Measurements from ENCODE around the gene DGKD.

The DGKD gene

DNA sequence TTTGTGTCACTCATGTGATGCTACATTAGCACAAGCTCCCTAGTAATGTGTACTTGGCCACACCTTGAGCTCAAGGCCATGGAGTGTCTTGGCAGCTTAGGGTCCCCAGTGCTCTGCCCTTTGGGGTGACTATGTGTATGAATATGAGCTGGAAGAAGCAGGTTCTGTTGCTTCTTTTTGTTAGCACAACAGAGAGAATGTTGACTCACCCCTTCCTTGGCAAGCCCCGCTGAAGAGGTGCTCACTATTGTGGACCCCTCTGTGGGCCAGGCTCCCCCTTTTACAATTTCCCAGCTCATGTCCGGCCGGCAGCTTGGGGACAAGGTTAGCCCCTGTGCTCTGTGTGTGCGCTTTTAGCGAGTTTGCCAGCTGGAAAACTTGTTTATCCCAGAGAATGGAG is 48.1 kb downstream of the DGKD start:
- DNase-seq (ENCODE audit: insufficient read length, low spot score) (no peak), FAIRE-seq (no peak)
- TF ChIP-seq POLR2AphosphoS5 (IDR thresholded peaks at IDR 0.05; ENCODE audit: low read depth, low read length), result no peak
- TF ChIP-seq POLR2A (IDR thresholded peaks at IDR 0.05; ENCODE audit: low read depth, low read length), result no peak
- TF ChIP-seq TAF1 (IDR thresholded peaks at IDR 0.05; ENCODE audit: low read depth, low read length), result no peak
- no peak for TF ChIP-seq PAX5 (IDR thresholded peaks at IDR 0.05; ENCODE audit: insufficient read depth, low read length, severe bottlenecking)
- no peak for TF ChIP-seq POU2F2 (IDR thresholded peaks at IDR 0.05; ENCODE audit: low read depth, low read length)
- no peak for TF ChIP-seq SPI1 (IDR thresholded peaks at IDR 0.05; ENCODE audit: low read depth, low read length)

DNA sequence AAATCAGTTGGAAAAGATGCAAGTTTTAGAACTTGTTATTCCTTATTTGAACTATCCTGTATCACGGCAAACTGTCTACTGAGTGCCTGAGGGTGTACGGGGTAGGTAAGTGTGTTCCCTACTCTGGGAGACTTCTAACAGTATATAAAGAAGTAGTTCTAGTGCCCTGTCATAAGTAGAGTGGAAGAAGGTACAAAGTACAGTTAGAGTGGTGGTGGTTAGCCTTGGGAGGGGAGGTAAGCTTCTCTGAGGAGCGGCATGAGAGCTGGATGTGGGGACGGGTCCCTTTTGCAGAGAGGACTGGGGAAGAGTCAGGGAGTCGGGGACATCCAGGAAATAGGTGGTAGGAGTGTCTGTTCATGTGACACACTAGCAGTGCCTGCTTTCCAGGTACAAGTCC is 48.5 kb downstream of the DGKD start:
- no peak for DNase-seq (ENCODE audit: insufficient read length, low spot score)
- no peak for FAIRE-seq
- TF ChIP-seq PAX5 (IDR thresholded peaks at IDR 0.05; ENCODE audit: insufficient read depth, low read length, severe bottlenecking), result no peak
- TF ChIP-seq POU2F2 (IDR thresholded peaks at IDR 0.05; ENCODE audit: low read depth, low read length), result no peak
- no peak for TF ChIP-seq SPI1 (IDR thresholded peaks at IDR 0.05; ENCODE audit: low read depth, low read length)
- no peak for TF ChIP-seq POLR2A (IDR thresholded peaks at IDR 0.05; ENCODE audit: low read depth, low read length)
- no peak for TF ChIP-seq TAF1 (IDR thresholded peaks at IDR 0.05; ENCODE audit: low read depth, low read length)
- TF ChIP-seq POLR2AphosphoS5 (IDR thresholded peaks at IDR 0.05; ENCODE audit: low read depth, low read length), result no peak

DNA sequence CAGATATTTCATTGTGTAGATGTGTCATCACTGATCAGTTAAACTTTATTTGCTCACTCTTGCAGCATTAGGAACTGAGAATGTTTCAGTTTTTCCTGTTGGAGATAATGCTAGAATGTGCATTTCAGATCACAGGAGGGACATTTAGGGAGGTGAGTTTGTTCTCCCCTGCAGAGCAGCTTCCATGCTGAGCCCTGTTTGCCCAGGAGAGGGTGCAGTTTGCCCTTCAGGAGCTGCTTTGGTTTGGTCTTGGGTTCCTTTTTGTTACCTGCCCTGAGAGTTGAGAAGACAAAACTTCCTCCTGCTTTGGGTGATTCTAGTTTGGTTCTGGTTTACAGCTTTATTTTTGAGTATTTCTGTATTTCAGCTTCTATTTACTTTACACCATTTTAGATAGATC is 49.9 kb downstream of the DGKD start:
- FAIRE-seq (peak; percentile 62), DNase-seq (ENCODE audit: insufficient read length, low spot score) (no peak)
- TF ChIP-seq TAF1 (IDR thresholded peaks at IDR 0.05; ENCODE audit: low read depth, low read length) (no peak), POU2F2 (IDR thresholded peaks at IDR 0.05; ENCODE audit: low read depth, low read length) (no peak)

DNA sequence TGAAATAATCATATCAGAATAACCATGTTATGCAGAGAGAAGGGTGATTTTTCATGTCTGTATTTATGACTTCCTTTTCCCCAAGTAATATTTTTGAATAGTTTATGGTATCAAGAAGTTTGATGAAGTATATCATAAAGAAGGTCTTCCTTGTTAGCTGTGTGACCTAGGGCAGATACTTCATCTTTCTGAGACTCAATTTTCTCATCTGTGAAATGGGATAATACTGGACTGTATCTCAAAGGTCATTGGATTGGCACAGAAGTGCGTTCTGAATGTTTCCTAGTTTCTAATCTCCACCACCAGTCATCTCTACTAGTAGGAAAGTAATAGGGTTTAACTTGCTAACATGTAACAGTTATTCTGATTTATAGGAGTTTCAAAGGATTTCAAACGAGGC is 52.6 kb downstream of the DGKD start:
- DNase-seq (ENCODE audit: insufficient read length, low spot score), result no peak
- TF ChIP-seq POLR2A (IDR thresholded peaks at IDR 0.05; ENCODE audit: low read depth, low read length), result no peak
- TF ChIP-seq SPI1 (IDR thresholded peaks at IDR 0.05; ENCODE audit: low read depth, low read length), result no peak
- no peak for FAIRE-seq

DNA sequence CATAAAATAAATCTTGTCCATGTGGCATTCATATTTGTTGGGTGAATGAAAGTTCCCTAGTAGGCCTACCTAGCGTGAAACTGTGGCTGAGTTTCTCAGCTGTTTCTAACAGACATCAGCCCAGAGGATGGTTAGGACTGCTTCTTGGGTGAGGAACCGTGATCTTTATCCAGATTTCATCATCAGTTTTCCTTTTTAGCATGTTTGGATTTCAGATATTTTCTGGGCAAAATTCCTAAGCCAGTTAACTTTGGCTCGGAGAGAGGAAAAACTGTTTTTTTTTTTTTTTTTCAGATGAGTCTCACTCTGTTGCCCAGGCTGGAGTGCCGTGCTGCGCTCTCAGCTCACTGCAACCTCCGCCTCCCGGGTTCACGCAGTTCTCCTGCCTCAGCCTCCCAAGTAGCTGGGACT is 53.5 kb downstream of the DGKD start:
- FAIRE-seq (no peak), DNase-seq (ENCODE audit: insufficient read length, low spot score) (no peak)
- TF ChIP-seq SPI1 (IDR thresholded peaks at IDR 0.05; ENCODE audit: low read depth, low read length), result no peak
- no peak for TF ChIP-seq PAX5 (IDR thresholded peaks at IDR 0.05; ENCODE audit: insufficient read depth, low read length, severe bottlenecking)
- TF ChIP-seq TAF1 (IDR thresholded peaks at IDR 0.05; ENCODE audit: low read depth, low read length), result no peak
- no peak for TF ChIP-seq POLR2AphosphoS5 (IDR thresholded peaks at IDR 0.05; ENCODE audit: low read depth, low read length)
- no peak for TF ChIP-seq POU2F2 (IDR thresholded peaks at IDR 0.05; ENCODE audit: low read depth, low read length)
- no peak for TF ChIP-seq POLR2A (IDR thresholded peaks at IDR 0.05; ENCODE audit: low read depth, low read length)

DNA sequence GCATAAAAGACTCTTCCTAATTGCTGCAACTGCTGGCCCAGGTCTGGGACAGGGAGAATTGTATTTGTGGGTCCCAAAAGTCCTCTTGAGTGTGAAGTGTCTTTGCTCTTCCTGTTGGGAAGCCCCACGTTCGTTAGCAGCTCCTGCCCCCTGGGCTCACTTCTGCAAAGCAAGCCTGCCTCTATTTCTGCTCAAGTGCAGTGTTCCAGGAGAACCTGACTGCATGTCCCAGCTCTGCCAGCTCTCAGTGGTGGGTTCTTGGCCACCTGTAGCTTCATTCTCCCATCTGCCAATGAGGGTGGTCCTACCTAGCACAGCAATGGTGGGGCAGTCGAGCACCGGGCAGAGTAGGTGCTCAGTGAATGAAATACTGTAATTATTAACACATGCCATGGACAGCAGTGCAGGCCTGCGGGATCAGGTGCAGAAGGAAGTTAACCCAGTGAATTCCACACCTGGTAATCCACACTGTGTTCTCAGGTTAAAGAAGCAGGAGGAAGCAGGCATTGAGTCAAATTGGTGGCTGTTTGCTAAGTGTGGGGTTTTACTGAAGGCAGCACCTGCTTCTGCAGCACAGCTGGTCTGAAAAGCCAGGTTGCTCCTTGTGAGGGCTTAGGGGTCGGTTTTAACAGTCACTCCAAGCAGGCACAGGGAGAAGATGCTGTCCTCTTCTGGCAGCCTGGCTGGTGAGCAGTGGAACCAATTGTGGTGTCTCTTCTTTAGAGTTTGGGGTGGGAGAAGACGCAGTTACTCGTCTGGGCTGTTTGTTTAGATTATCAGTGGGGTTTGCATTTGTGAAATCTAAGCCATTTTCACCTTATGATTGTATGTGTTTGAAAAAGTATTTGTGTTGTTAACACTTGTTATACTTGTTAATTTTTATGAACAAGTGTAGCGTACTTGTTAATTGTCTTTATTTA is 54.3 kb downstream of the DGKD start:
- DNase-seq (ENCODE audit: insufficient read length, low spot score) (no peak), FAIRE-seq (peak; percentile 40)
- TF ChIP-seq TAF1 (IDR thresholded peaks at IDR 0.05; ENCODE audit: low read depth, low read length) (no peak), SPI1 (IDR thresholded peaks at IDR 0.05; ENCODE audit: low read depth, low read length) (peak; percentile 42; the same call in 1 of the 2 replicates)

DNA sequence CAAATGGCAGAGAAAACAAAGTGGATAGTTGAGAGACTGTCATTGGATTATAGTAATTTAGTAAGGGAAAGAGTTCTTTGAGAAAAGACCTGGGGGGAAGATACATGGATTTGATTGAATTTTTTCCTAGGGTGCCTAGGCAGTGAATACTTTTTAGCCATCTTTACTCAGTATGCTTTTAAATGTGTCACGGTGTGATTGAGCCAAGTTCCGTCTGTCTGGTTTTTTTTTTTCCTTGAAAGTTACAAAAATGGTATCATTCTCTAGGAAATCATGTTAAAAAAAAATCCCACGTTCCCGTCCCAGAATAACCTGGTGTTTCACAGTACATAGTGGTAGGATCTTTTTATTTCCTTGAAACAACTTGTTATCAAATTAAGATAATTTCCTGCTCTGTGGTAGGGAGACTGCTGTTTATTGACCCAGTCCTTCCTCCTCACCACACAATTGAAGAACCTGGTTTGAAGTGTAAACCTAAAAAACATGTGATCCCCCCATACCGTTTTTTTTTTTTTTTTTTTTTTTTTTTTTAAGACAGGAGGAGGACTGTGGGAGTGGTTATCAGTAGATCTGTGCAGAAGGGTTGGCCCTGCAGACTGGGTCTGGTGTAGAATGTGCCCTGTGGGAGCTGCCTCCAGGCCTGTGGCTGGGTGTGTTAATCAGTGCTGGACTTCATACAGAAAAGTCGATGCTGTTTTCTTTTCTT is 55.1 kb downstream of the DGKD start:
- DNase-seq (ENCODE audit: insufficient read length, low spot score), result no peak
- no peak for FAIRE-seq
- TF ChIP-seq POU2F2 (IDR thresholded peaks at IDR 0.05; ENCODE audit: low read depth, low read length), result no peak

DNA sequence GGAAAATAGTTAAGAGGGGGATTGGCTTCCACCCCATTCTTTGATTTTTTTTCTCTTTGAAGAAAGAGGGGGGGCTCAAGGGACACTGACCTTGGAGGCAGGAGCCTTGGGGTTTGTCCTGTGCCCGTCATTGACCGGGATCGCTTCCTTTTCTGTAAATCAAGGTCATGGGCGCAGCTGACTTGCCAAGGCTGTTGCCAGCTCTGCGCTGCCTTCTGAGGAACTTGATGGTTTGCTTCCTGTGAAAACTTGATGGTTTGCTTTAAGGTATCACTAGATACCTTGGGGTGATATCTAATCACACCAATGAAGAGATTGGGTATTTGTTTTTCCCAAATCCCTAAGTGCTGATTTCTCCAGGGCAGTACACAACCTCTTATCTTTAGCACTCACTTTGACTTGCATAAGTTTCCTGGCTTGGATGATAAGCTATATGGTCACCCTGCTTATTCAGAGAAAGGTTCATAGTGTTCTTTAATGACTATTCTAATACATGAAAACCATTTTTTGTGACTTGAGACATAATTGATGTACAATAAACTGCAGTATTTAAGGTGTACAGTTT is 56.0 kb downstream of the DGKD start:
- no peak for DNase-seq (ENCODE audit: insufficient read length, low spot score)
- TF ChIP-seq POLR2A (IDR thresholded peaks at IDR 0.05; ENCODE audit: low read depth, low read length) (no peak), TAF1 (IDR thresholded peaks at IDR 0.05; ENCODE audit: low read depth, low read length) (no peak), PAX5 (IDR thresholded peaks at IDR 0.05; ENCODE audit: insufficient read depth, low read length, severe bottlenecking) (no peak), POLR2AphosphoS5 (IDR thresholded peaks at IDR 0.05; ENCODE audit: low read depth, low read length) (no peak), SPI1 (IDR thresholded peaks at IDR 0.05; ENCODE audit: low read depth, low read length) (no peak), POU2F2 (IDR thresholded peaks at IDR 0.05; ENCODE audit: low read depth, low read length) (no peak)
- FAIRE-seq, result no peak

DNA sequence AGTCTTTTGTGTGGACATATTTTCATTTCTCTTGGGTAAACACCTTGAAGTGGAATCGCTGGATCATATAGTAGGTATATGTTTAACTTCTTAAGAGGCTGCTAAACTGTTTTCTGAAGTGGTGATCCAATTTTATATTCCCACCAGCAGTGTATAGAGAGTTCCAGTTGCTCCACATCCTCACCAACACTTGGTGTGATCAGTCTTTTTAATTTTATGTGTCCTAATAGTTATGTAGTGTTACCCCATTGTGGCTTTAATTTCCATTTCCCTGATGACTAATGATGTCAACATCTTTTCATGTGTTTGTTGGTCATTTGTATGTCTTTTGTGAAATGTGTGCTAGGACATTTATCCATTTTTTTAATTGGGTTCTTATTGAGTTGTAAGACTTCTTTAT is 56.9 kb downstream of the DGKD start:
- no peak for TF ChIP-seq PAX5 (IDR thresholded peaks at IDR 0.05; ENCODE audit: insufficient read depth, low read length, severe bottlenecking)
- no peak for TF ChIP-seq POLR2AphosphoS5 (IDR thresholded peaks at IDR 0.05; ENCODE audit: low read depth, low read length)
- TF ChIP-seq SPI1 (IDR thresholded peaks at IDR 0.05; ENCODE audit: low read depth, low read length), result no peak
- no peak for TF ChIP-seq TAF1 (IDR thresholded peaks at IDR 0.05; ENCODE audit: low read depth, low read length)
- no peak for TF ChIP-seq POU2F2 (IDR thresholded peaks at IDR 0.05; ENCODE audit: low read depth, low read length)
- TF ChIP-seq POLR2A (IDR thresholded peaks at IDR 0.05; ENCODE audit: low read depth, low read length), result no peak
- DNase-seq (ENCODE audit: insufficient read length, low spot score), result no peak
- FAIRE-seq, result no peak

DNA sequence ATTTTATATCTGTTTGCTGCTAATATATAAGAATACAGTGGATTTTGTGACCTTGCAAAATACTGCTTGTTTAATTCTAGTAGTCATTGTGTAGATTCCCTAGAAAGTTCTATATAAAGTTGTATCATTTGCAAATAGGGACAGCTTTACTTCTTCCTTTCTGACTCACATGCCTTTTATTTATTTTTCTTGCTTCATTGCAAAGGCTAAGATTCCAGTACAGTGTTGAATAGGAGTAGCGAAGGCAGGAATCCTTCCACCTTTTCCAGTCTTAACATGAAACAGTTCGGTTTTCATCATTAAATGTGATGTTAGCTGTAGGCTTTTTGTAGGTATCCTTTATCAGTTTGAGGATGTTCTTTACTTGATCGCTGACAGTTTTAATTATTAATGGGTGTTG is 58.1 kb downstream of the DGKD start:
- FAIRE-seq, result no peak

More for the DNA sequence above, 58.1 kb downstream of the DGKD start:
- TF ChIP-seq POU2F2 (IDR thresholded peaks at IDR 0.05; ENCODE audit: low read depth, low read length) (no peak), TAF1 (IDR thresholded peaks at IDR 0.05; ENCODE audit: low read depth, low read length) (no peak), PAX5 (IDR thresholded peaks at IDR 0.05; ENCODE audit: insufficient read depth, low read length, severe bottlenecking) (no peak), POLR2A (IDR thresholded peaks at IDR 0.05; ENCODE audit: low read depth, low read length) (no peak), POLR2AphosphoS5 (IDR thresholded peaks at IDR 0.05; ENCODE audit: low read depth, low read length) (no peak), SPI1 (IDR thresholded peaks at IDR 0.05; ENCODE audit: low read depth, low read length) (no peak)
- DNase-seq (ENCODE audit: insufficient read length, low spot score), result no peak

Data from GM12891 (cell line).